Left cardiac atrium (tissue), 4 donors: ENCODE data around the gene DBP. TPM values are rescaled to one million over a fixed set of nuclear protein-coding genes. Genes with fewer than 3 reads are reported as not detected.
A peak's percentile ranks its signal among the peaks of the same experiment; 100 is the strongest.

ENCODE experiments used
- ATAC-seq, 2 donors: fragments of 200-7000 bp; cut with Tn5 transposase; one replicate each; pipeline ENCODE4 v1.9.1; 2020; ENCODE audit warnings: mild to moderate bottlenecking in 2 of 2, moderate library complexity in 2 of 2
- DNase-seq: peaks from one replicate; pipeline ENCODE4 v3.0.0-alpha.2; 2020
- intact Hi-C, 2 donors: fragments of 100-400 bp; cut with DNase I; formaldehyde crosslinking; loops; one replicate each; pipeline versions ENCODE4 v1.14.1 to v1.15.1; 2022 to 2023
- total RNA-seq, 2 donors: library from RNA; stranded (reverse); fragmentation: NEBNext Ultra II Directional; extraction: Animal tissue kit (Norgen Biotek cat#: 25700); gene quantifications; one replicate each; pipeline ENCODE4 v1.2.1, GENCODE V29; 2021
- donor health status: DM: no; HTN: yes; CAD: no.
- donor health status: DM: no; HTN: yes; CAD: no; lungs with severe emphysema.
- donor health status: DM: yes; HTN: yes; CAD: no.
- donor health status: Dilated cardiomyopathy.

DBP gene
- total RNA-seq, 2 donors from 2014 or later: 2.0 to 15.1 TPM

DNA sequence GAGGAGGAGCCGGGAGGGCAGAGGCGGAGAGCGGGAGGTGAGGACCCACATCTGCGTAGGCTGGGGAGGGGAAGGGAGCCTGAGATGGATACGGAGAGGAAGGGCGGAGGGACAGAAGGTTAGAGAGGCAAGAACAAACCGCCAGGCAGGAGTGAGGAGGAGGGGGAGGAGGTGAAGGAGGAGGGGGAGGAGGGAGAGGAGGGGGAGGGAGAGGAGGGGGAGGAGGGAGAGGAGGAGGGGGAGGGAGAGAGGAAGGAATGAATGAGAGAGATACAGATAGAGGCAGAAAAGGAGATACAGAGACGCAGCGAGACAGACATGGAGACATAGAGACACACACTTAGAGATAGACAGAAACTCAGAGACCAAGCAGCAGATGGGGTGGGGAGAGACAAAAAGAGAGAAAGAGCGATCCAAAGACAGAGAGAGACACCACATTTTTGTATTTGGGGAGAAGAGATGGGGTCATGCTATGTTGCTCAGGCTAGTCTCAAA, 9.6 kb upstream of the DBP start:
- DNase-seq: no peak
- intact Hi-C loops: loop anchor here in 1 of 2 donors (10.0 kb wide), 1 partner anchor 198 kb away; no protein-coding TSS in a partner anchor
- no peak for ATAC-seq

DNA sequence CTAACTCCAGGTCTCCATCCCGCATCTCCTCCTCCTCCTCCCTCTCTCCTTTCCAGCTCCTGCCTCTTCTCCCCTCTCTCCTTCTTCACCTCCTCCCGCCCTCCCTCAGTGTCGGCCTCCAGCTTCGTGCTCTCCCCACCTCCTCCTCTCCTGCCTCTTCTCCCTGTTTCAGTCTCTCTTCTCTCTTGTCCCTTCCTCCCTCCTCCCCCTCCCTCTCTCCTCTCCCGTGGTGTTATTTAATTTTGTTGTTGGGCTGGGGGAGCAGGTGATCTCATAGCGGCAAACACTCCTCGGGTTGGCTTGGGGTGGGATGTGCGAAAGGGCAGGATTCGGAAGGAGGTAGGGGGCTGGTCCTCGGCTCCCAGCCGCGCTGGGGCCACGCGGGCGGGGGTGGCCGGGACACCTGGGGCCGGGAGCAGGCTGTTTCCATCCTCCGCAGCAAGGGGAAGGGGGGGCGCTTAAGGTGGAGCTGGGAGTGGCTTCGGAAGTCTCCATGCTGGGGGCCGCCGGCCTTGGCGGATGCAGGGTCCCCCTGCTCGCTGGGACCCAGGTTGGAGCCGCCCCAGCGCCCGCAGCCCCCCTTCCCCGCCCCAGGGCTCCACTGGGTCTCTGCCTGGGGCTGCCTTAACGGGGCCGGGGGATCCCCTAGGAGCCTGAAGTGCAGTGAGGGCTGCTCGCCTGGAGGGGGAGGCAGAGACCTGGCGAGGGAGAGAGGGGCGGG, 9.0 kb upstream of the DBP start, which contains the start of gene CA11:
Gene CA11, minus strand, starts transcription at position 187 of the 721 bp plus-strand sequence. CDS start 555 bp downstream, outside the sequence.
- ATAC-seq (peak; percentile 94), DNase-seq (peak; percentile 89)
- intact Hi-C loops: loop anchor here in 1 of 2 donors (10.0 kb wide), 1 partner anchor 199 kb away; no protein-coding TSS in a partner anchor

DNA sequence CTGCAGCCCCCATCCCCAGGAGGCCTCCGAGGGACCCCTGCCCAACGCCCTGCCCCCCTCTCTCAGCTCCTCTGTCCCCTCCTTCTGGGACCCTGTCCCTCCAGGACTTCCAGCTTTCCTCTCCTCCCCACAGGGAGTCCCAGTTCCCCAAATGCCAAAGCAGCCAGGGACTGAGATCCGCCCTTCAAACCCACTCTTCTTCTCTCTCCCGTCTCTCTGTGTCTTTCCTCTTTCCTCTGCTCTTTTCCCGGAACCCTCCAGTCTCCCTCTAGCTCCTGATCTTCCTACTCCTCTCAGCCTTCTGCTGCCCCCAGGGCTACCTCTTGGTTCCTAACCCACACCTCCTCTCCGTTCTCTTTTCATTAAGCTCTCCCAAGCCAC, 8.4 kb upstream of the DBP start:
- DNase-seq: no peak
- ATAC-seq: peak; percentile 8 to 9
- intact Hi-C loops: loop anchor here in 1 of 2 donors (10.0 kb wide), 1 partner anchor 199 kb away; no protein-coding TSS in a partner anchor

DNA sequence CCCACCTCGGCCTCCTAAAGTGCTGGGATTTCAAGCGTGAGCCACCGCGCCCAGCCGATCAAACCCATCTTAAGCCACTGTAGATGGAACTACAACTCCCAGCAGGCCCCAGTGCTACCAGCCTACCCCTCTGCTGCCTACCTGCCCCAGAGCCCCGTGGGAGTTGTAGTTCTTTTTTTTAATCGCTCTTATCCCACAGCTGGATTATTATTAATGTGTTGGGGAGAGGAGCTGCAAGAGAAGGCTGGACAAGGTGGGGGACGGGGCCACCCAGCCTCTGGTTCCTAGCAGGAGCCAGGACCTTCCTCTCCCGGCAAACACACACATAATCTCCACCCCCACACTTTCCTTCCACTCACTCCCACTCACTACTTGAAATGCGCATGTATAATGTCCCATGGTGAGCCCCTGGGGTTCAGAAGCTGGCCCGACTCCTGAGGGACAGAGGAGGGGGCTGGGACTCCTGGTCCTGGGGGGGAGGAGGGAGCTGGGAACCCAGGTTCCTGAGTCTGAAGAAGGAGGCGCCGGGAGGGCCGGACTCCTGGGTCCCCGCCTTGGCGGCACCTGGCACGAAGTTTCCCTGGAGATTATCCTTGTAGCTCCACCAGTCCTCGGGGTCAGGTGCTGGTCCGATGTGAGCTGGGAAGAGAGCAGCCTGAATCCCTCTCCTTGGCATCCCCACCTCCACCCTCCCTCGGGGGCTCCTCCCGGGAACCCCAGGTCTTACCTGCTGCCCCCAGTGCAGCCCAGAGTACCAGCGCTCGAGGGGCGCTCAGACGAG, 7.8 kb upstream of the DBP start:
- intact Hi-C loops: loop anchor here in 1 of 2 donors (10.0 kb wide), 1 partner anchor 200 kb away; no protein-coding TSS in a partner anchor
- peak; percentile 82 for DNase-seq
- ATAC-seq: peak; percentile 75 to 81

DNA sequence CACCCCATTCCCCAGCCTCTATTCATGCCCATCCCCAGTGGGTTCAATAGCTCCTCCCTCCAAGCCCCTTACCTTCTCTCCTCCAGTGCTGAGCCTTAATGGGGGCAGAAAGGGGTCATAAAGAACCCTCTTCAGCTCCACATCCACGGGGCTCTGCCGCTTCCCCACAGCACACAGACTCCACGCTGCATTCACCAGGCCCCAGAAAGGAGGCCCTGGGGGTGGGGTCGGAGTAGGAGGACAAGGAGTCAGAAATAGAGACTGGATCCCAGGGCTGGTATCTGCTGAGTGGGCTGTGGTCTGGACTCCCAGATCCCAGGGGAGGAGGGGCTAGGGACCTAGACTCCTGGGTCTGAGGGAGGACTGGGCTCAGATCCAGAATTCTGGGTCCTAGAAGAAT, 7.2 kb upstream of the DBP start:
- DNase-seq: no peak
- intact Hi-C loops: loop anchor here in 1 of 2 donors (10.0 kb wide), 1 partner anchor 200 kb away; no protein-coding TSS in a partner anchor
- ATAC-seq: no peak

DNA sequence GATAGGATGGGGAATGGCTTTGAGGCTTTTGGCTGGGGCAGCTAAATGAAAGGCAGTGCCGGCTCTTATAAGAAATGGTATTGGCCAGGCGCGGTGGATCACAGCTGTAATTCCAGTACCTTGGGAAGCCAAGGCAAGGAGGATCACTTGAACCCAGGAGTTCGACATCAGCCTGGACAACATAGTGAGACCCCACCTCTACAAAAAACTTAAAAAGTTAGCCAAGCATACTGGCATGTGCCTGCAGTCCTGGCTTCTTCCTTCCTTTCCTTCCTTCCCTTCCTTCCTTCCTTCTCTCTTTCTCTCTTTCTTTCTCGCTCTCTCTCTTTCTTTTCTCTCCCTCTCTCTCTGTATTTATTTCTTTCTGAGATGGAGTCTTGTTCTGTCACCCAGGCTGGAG, 5.7 kb upstream of the DBP start:
- no peak for ATAC-seq
- no peak for DNase-seq
- intact Hi-C loops: loop anchor here in 1 of 2 donors (10.0 kb wide), 1 partner anchor 202 kb away; no protein-coding TSS in a partner anchor

DNA sequence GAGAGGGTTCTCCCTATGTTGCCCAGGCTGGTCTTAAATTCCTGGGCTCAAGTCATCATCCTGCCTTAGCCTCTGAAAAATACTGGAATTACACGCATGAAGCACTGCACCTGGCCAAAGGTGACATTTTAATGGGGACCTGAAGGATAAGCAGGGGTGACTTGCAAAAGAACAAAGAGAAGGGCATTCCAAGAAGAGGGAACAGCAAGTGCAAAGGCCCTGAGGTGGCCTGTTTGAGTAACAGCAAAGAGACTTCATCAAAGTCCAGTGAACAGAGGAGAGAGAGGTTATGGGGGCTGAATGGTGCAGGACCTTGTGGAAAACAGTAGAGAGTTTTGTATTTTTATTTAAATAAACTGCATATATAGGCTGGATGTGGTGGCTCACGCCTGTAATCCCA, 4.7 kb upstream of the DBP start:
- DNase-seq: no peak
- intact Hi-C loops: loop anchor here in 1 of 2 donors (10.0 kb wide), 1 partner anchor 203 kb away; no protein-coding TSS in a partner anchor
- no peak for ATAC-seq

DNA sequence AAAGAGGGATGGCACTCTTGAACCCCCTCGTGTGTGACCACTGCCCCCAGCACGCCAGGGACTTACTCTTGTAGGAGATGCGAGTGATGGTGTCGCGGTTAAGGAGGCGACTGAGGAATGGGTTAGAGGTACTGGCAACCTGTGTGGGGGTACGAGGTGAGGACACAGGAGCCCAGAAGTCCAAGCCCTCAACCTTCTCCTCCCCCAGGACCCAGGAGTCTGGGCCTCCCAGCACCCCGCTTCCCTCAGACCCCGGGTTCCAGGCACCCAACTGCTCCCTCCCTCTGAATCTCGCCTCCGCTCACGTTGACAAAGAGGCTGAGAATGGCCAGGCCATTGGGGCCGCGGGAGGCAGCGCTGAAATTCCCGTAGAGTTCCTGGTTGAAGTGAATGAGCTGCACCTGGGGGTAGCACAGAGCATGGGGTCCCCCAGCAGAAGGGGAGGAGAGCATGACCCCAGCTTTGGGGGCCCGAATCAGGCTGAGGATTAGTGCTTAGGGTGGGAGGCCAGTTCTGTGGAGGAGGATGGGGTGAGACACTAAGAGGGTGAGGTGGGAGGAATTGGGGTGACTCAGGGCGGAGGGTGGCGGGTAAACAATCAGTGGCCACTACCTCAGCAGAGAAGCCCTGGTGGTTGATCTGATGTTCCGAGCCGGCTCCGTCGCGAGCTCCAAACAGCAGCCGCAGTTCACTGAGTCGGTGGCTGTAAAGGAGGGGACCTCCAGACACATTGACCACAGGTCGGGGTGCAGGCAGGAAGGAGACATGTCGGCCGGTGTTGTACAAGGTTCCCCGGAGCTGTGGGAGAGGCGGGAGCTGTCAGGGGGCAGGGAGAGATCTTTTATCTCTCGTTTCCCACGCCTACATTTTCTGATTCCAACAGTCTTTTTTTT, 2.5 kb upstream of the DBP start:
- ATAC-seq (no peak), DNase-seq (no peak)
- intact Hi-C loops: loop anchor here in 1 of 2 donors (10.0 kb wide), 1 partner anchor 205 kb away; no protein-coding TSS in a partner anchor

DNA sequence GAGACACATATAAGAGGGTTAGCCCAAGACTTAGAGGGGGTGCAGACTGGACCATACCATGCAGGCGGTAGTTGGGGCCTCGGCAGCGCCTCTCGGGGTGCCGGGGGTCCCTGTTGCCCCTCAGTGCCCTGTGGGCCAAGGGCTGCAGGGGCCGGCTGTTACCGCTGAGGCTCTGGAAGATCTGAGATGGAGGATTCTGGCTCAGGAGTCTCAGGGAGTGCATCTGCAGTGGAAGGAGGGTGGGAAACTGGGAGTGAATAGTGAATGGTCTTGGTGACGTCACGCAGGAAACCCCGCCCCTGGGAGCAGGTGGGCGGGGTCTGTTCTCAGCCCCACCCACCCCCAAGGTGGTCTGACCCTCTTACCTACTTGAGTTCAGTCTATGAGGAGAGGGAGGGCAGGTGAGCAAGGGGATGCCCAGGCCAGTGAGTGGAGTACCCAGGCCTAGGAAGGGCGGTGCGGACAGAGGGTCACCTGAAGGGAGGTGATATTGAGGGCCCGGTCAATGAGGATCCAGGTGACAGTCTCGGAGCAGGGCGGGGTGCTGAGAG, 1.7 kb upstream of the DBP start:
- DNase-seq: no peak
- no peak for ATAC-seq
- intact Hi-C loops: no loop called here

DNA sequence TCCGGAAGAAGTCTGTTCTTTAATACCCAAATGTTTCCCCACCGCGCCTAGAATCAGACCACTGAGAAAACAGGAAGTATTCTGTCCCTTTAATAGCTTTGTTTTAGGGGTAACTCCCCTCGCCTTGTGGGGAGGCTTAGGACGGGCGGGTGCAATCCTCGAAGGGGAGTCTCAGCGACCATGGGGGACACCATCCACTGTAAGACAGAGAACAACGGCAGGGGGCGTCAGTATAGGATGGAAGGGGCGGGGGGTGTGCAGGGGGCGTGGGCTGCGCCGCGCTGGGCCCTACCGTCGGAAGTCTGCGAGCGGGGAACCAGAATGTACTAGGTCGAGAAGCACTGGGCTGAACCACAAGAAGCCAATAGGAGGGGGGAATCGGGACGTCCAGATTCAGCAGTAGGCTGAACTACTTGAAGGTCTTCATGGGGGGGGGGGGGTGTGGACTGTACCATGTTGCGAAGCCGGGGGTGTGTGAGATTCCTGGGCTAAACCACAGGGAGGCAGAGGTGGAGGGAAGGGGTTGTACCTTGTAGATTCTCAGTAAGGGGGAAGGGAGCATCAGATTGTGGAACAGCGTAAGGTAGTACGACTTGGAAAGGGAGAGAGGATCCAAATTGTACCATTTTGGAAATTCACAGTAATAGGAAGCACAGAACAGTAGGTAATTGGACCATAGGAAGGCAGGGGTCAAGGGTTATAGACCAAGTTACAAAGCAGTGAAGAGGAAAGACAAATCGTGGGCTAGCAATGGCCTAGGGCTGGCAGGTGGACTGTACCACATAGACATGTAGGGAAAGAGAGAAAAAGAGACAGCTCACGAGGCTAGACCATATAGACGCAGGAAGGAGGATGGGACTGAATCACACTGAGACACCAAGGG, 1.0 kb upstream of the DBP start:
- intact Hi-C loops: no loop called here

DNA sequence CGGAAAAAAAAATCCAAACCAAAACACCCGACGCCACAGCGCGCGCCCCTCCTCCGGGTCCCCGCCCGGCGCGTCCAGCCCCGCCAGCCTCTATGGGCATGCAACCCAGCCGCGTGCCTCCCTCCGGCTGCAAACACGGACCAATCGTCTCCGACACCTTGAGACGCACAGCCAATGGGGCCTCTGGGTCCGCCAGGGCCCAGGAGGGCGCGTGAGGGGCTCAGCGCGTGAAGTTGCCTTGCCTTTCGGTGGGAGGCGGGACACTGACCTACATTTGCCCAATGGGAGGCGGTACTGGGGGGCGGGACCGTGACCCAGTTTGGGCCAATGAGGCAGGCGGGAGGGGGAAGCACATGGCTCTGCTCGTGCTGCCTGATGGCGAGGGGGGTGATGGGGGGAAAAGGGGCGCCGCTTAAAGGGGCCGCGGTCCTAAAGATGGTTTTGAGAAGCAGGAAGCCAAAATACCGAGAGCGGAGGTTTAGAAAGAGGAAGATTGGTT, 319 bp upstream of the DBP start:
- ATAC-seq (peak; percentile 80 to 87), DNase-seq (peak; percentile 99)
- intact Hi-C loops: no loop called here

More for the DNA sequence above, 1.0 kb upstream of the DBP start:
- peak; percentile 48 to 51 for ATAC-seq
- peak; percentile 86 for DNase-seq

DNA sequence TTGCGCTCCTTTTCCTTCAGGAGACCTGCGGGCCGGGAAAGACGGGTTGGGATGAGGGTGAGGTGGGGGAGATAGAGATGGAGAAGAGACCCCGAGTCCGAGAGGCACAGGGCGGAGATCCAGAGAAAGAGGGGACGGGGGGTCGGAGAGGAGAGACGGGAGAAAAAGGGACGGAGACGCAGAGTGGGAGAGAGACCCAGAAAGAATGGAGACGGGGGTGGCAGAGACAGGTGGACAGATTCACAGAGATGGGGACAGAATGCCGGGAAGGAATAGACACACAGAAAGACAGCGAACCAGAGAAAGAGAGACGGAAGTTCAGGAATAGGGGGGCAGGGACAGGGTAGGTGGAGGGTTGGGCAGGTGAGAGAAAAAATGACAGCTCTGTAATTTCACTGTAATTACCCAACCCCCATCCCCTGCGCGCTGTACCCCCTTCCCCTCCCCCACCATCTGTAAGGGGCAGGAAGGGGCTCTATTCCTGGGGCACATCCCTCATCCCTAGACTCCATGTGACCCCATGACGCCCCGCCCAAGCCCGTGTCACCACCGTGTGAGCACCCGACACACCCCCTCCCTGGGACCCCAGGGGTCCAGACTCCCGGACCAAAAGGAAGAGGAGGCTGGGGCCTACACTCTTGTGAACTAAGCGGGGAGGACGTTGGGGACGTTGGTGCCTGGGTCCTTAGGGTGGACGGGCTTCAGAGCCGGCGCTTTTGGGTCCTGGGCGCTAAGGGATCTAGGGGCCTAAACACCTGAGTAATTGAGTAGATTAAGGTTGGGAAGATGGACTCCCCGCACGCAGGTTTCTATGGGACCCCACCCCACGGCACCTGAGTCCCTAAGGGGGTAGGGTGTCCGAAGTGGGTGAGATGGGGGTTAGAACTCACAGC, 967 bp downstream of the DBP start:
- no peak for ATAC-seq
- intact Hi-C loops: no loop called here

DNA sequence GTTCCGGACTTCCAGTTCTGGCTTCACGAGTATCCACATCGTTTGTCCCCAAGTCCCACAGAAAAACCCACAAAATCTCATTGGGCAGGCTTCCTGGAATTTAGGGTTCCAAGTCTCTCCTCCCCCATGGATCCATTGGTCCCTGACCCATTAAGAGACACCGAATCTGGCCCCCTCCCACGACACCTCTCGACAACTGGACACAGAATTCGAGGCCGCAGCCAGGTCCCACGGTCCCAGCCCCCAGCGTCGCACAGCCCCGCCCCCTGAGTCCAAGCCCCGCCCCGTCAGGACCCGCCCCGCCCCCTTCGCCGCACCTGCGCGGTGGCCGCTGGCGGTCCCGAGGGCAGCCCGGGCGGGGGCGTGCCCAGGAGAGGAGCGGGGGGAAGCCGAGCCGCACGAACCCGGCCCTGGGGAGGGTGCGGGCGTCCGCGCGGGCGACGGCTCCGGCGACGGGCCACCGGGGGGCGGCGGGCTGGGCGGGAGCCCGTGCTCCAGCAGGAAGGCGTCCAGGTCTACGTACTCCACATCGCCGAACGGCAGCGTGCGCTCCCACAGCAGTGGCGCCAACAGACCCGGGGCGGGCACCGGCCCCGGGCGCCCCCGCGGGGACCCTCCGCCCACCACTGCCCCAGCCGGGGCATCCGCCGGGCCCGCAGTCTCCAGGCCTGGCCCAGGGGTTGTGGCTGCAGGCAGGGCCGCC, 1.8 kb downstream of the DBP start:
- DNase-seq: peak; percentile 73
- ATAC-seq: peak; percentile 48 to 60
- intact Hi-C loops: no loop called here

More for the DNA sequence above, 967 bp downstream of the DBP start:
- DNase-seq: peak; percentile 50

DNA sequence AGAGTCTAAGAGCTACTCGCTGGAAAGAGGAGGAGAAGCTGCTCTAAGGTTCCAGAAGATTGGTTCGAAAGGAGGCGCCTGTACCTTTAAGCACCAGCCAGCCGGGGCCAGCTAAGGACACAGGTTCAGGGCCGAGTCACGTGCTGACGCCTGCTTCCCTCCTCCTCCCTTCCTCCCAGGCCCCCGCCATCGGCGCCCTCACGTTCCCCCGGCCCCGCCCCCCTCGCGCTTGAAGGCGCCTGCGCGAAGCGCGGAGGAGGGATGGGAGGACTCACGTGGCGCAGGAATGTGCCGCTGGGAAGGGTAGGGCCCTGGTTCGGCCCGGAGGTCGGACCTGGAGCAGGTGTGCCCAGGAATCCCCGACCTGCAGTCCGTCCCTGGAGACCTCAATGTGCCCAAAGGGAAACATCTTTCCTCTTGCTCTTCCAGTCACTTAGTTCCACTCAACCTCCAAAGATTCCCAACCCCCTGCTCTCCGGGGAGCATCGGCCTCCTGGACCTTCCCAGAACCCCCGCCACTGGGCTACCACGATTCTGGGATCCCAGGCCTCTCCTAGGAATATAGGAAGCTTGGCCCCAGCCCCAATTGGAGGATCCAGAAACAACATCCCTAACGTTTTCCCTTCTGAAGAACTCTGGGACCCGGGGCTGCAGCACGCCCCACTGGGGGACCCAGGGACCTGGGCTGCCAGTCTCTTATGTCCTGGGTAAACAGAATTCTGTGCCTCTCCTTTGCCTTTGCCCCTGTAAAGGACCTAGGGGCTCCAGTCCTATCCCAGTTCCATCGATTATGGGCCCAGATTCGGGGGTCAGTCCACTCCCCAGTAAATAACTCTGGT, 2.5 kb downstream of the DBP start:
- DNase-seq: peak; percentile 97
- intact Hi-C loops: no loop called here
- peak; percentile 55 to 57 for ATAC-seq

DNA sequence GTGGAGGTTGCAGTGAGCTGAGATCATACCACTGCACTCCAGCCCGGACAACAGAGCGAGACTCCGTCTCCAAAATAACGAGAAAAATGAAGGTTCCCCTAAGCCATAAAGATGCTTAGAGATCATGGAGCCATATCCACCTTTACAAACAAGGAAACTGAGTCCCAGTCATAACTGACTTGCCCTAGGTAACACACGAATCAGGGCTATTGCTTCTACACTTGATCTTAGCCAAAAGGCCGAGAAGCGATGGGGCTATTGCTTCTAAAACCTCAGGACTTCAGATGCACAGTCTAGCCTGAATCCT, 3.2 kb downstream of the DBP start:
- no peak for DNase-seq
- intact Hi-C loops: no loop called here
- no peak for ATAC-seq
